Tibial nerve (tissue), 4 donors: Measurements from ENCODE around the gene TRIM10.

Source experiments
- CTCF ChIP-seq, 5 experiments: fragments of 200-600 bp in 3 of 5; fragments of 450-650 bp in 2 of 5; sonication (generic) in 3 of 5; IDR thresholded peaks; one replicate each; pipeline ENCODE4 v1.5.1; 2016 to 2019; ENCODE audit warnings: antibody characterized with exemption in 5 of 5, mild to moderate bottlenecking in 3 of 5, moderate library complexity in 2 of 5
- EP300 ChIP-seq, 2 donors: sonication (generic); formaldehyde crosslinking; IDR thresholded peaks; one replicate each; pipeline ENCODE4 v1.6.1; 2017; ENCODE audit warnings: antibody characterized with exemption in 2 of 2, mild to moderate bottlenecking in 1 of 2
- POLR2A ChIP-seq, 2 donors: fragments of 450-650 bp; IDR thresholded peaks; one replicate each; pipeline ENCODE4 v1.6.1; 2017; ENCODE audit warnings: antibody characterized with exemption in 2 of 2, mild to moderate bottlenecking in 2 of 2, moderate library complexity in 2 of 2

GRCh38 chr6:30111266-30111856 is 49.6 kb downstream of the TRIM10 start:
- no peak for TF ChIP-seq CTCF (IDR thresholded peaks at IDR 0.05)
- TF ChIP-seq POLR2A (IDR thresholded peaks at IDR 0.05), result no peak
- no peak for TF ChIP-seq EP300 (IDR thresholded peaks at IDR 0.05)
